ENCODE measurements around the gene WWOX. TPM values are rescaled to one million over a fixed set of nuclear protein-coding genes. Genes with fewer than 3 reads are reported as not detected.

Gene WWOX
- total RNA-seq, 1 experiment from 2014 or later, result 79.9 TPM

DNA sequence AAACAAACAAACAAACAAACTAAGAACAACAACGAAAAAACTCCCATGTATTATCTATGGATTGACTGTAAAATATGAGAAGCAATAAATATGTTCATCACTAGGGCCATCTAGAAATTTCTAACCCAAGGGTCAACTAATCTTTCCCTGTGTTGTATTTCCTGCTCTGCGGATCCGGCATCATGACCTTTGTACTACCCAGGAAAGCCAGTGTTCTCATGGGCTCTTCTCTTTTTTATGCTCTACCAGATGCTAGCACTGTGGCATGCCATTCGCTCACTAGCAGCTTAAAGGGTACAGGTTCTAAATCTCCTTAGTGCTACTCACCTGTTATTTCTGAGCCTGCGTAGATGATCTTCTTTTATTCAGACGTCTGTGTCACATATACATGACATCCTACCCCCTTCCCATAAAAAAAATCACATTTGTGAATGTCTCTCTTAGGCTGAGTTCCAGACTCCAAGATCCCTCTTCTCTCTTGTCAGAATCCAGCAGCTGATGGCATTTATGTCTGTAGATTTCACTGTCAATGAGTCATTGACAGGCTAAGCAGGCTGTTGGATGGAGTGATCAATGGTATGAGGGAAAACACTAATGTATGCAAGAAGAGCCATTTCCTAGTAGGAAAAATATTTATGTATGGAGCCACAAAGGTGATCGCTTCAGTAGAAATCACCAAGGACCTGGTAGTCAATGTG, 100.0 kb downstream of the WWOX start:
- POLR2A ChIA-PET (ENCODE audit: low non-redundant PET), result no interaction called here
- H3K27ac ChIP-seq (ENCODE audit: low read depth, low read length, poor library complexity, severe bottlenecking), result no peak overlapping the region
- CTCF ChIA-PET, result no interaction called here
- no peaks in the 10 kb centered on the region for H3K27me3 ChIP-seq (replicated peaks; ENCODE audit: insufficient read depth, low read depth, low read length, poor library complexity)
- no peaks in the 10 kb centered on the region for H3K9me3 ChIP-seq (ENCODE audit: low read depth, low read length, poor library complexity, severe bottlenecking)
- intact Hi-C loops (cut with micrococcal nuclease; ENCODE audit: unreplicated experiment), result no loop called here
- no peak overlapping the region for H3K4me3 ChIP-seq (ENCODE audit: low read depth, low read length, poor library complexity, severe bottlenecking)
- DNase-seq (ENCODE audit: low spot score), result no peak
- peaks cover 5% of the 10 kb centered on the region for H3K4me1 ChIP-seq (ENCODE audit: insufficient read depth, low read length, poor library complexity, severe bottlenecking)
- no TSS peak for BruUV-seq (replicated peaks)
- no peak for TF ChIP-seq EZH2 (IDR thresholded peaks at IDR 0.05; ENCODE audit: borderline replicate concordance, low read depth, low read length, poor library complexity, severe bottlenecking)
- TF ChIP-seq, protein P1, sequence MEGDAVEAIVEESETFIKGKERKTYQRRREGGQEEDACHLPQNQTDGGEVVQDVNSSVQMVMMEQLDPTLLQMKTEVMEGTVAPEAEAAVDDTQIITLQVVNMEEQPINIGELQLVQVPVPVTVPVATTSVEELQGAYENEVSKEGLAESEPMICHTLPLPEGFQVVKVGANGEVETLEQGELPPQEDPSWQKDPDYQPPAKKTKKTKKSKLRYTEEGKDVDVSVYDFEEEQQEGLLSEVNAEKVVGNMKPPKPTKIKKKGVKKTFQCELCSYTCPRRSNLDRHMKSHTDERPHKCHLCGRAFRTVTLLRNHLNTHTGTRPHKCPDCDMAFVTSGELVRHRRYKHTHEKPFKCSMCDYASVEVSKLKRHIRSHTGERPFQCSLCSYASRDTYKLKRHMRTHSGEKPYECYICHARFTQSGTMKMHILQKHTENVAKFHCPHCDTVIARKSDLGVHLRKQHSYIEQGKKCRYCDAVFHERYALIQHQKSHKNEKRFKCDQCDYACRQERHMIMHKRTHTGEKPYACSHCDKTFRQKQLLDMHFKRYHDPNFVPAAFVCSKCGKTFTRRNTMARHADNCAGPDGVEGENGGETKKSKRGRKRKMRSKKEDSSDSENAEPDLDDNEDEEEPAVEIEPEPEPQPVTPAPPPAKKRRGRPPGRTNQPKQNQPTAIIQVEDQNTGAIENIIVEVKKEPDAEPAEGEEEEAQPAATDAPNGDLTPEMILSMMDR (conservative IDR thresholded peaks at IDR 0.05; ENCODE audit: low read depth, low read length), result no peak
- no peaks in the 10 kb centered on the region for H3K36me3 ChIP-seq (ENCODE audit: insufficient read depth, low read length, poor library complexity, severe bottlenecking)

DNA sequence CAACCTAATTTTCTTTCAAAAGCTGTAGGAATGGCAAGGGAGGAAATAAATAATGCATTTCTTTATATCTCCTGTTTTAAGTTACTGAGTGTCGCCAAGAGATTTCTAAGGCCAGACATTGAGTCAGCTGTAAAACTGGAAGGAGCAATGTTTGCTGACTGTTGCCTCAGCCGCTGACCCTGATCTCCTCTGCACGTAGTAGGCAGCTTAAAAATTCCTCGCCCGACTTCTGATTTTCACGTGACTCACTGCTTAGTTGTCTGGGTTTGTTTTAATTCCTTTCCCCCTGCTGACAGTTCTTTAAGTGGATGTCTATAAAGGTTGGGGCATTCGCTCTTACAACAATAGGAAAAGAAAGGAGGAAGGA, 100.6 kb downstream of the WWOX start:
- Histone ChIP-seq H3K27me3 (replicated peaks; ENCODE audit: insufficient read depth, low read depth, low read length, poor library complexity) (no peaks in the 10 kb centered on the region), H3K4me3 (ENCODE audit: low read depth, low read length, poor library complexity, severe bottlenecking) (no peak overlapping the region), H3K4me1 (ENCODE audit: insufficient read depth, low read length, poor library complexity, severe bottlenecking) (peaks cover 5% of the 10 kb centered on the region), H3K27ac (ENCODE audit: low read depth, low read length, poor library complexity, severe bottlenecking) (no peak overlapping the region), H3K9me3 (ENCODE audit: low read depth, low read length, poor library complexity, severe bottlenecking) (no peaks in the 10 kb centered on the region), H3K36me3 (ENCODE audit: insufficient read depth, low read length, poor library complexity, severe bottlenecking) (no peaks in the 10 kb centered on the region)
- no peak for DNase-seq (ENCODE audit: low spot score)
- intact Hi-C loops (cut with micrococcal nuclease; ENCODE audit: unreplicated experiment), result no loop called here
- ChIA-PET POLR2A (ENCODE audit: low non-redundant PET) (no interaction called here), CTCF (no interaction called here)
- BruUV-seq (replicated peaks), result no TSS peak
- no peak for TF ChIP-seq EZH2 (IDR thresholded peaks at IDR 0.05; ENCODE audit: borderline replicate concordance, low read depth, low read length, poor library complexity, severe bottlenecking)
- TF ChIP-seq, protein P1 (conservative IDR thresholded peaks at IDR 0.05; ENCODE audit: low read depth, low read length), result no peak

DNA sequence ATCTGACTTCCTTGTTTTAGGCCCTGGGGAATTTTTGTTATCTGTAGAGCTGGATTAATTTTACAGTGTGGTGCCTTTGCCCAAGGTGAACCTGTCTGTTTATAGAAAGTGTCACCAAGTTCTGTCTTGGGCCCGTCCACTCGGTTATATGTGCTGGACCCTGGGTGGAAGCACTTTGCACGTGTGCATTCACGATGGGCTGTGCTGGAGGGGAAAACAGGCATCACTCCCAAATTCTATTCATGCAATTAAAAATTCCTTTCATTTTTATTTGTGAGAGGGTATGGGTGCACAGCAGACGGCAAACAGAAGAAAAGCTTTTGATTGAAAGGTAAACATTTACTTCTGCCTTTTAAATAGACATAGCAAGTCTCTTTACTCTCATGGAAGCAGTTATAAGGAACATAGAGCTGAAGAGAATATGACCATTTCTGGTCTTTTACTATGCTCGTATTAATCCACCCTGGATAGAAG, 101.2 kb downstream of the WWOX start:
- intact Hi-C loops (cut with micrococcal nuclease; ENCODE audit: unreplicated experiment), result no loop called here
- no peak for DNase-seq (ENCODE audit: low spot score)
- H3K4me3 ChIP-seq (ENCODE audit: low read depth, low read length, poor library complexity, severe bottlenecking), result no peak overlapping the region
- H3K27ac ChIP-seq (ENCODE audit: low read depth, low read length, poor library complexity, severe bottlenecking), result no peak overlapping the region
- no TSS peak for BruUV-seq (replicated peaks)
- no peaks in the 10 kb centered on the region for H3K36me3 ChIP-seq (ENCODE audit: insufficient read depth, low read length, poor library complexity, severe bottlenecking)
- TF ChIP-seq, protein P1 (conservative IDR thresholded peaks at IDR 0.05; ENCODE audit: low read depth, low read length), result no peak
- H3K27me3 ChIP-seq (replicated peaks; ENCODE audit: insufficient read depth, low read depth, low read length, poor library complexity), result no peaks in the 10 kb centered on the region
- no peaks in the 10 kb centered on the region for H3K9me3 ChIP-seq (ENCODE audit: low read depth, low read length, poor library complexity, severe bottlenecking)
- ChIA-PET CTCF (no interaction called here), POLR2A (ENCODE audit: low non-redundant PET) (no interaction called here)
- peaks cover 5% of the 10 kb centered on the region for H3K4me1 ChIP-seq (ENCODE audit: insufficient read depth, low read length, poor library complexity, severe bottlenecking)

Measured in A673 (cell line).